H9 (cell line): Measurements from ENCODE around the gene TPCN2. TPM values are rescaled to one million over a fixed set of nuclear protein-coding genes. Genes with fewer than 3 reads are reported as not detected.
"Not testable (repeated sequence)": the region's sequence is repeated elsewhere in the genome, so short reads cannot be mapped to it uniquely, and the experiment has no call there.

Experiments
- DNase-seq: peaks from one replicate; pipeline ENCODE4 v3.0.0-alpha.2; 2017
- H2AFZ ChIP-seq: one replicate; pipeline ENCODE4 v1.6.1; 2013; ENCODE audit warnings: mild to moderate bottlenecking, low read length, control low read depth, moderate library complexity
- H2AK5ac ChIP-seq: 2 replicates; pipeline ENCODE4 v1.6.1; 2013; ENCODE audit warnings: low read length, control low read depth, mixed read lengths; ENCODE audit not compliant: insufficient read length
- H2BK120ac ChIP-seq: one replicate; pipeline ENCODE4 v1.6.1; 2013; ENCODE audit warnings: low read depth, mild to moderate bottlenecking, low read length, control low read depth, inconsistent platforms; ENCODE audit not compliant: poor library complexity, severe bottlenecking
- H2BK12ac ChIP-seq: 2 replicates; pipeline ENCODE4 v1.6.1; 2013; ENCODE audit warnings: low read length, control low read depth, mixed read lengths, low read depth; ENCODE audit not compliant: insufficient read length
- H2BK15ac ChIP-seq: 2 replicates; pipeline ENCODE4 v1.6.1; 2013; ENCODE audit warnings: low read depth, low read length, control low read depth
- H2BK20ac ChIP-seq: one replicate; pipeline ENCODE4 v1.6.1; 2013; ENCODE audit warnings: low read depth, mild to moderate bottlenecking, low read length, control low read depth, inconsistent platforms; ENCODE audit not compliant: poor library complexity, severe bottlenecking
- H2BK5ac ChIP-seq: 2 replicates; pipeline ENCODE4 v1.6.1; 2013; ENCODE audit warnings: low read length, control low read depth, mixed read lengths; ENCODE audit not compliant: insufficient read length
- H3K14ac ChIP-seq: 2 replicates; pipeline ENCODE4 v1.6.1; 2013; ENCODE audit warnings: low read length, control low read depth; ENCODE audit not compliant: insufficient read depth
- H3K18ac ChIP-seq: 2 replicates; pipeline ENCODE4 v1.6.1; 2013; ENCODE audit warnings: low read depth, mild to moderate bottlenecking, mixed read lengths, low read length, control low read depth; ENCODE audit not compliant: insufficient read length
- H3K23ac ChIP-seq: 2 replicates; pipeline ENCODE4 v1.6.1; 2013; ENCODE audit warnings: low read length, control low read depth, mixed read lengths, low read depth; ENCODE audit not compliant: insufficient read length
- H3K23me2 ChIP-seq: 2 replicates; pipeline ENCODE4 v1.6.1; 2013; ENCODE audit warnings: low read depth, mild to moderate bottlenecking, mixed read lengths, low read length, control low read depth; ENCODE audit not compliant: insufficient read length, poor library complexity, severe bottlenecking
- H3K27ac ChIP-seq: 2 replicates; pipeline ENCODE4 v1.5.1; 2013; ENCODE audit warnings: low read length, control low read depth, mixed read lengths, low read depth; ENCODE audit not compliant: insufficient read length
- H3K27me3 ChIP-seq: 2 replicates; pipeline ENCODE4 v1.6.1; 2013; ENCODE audit warnings: low read length, control low read depth, inconsistent platforms; ENCODE audit not compliant: insufficient read depth
- H3K4ac ChIP-seq: 2 replicates; pipeline ENCODE4 v1.6.1; 2013; ENCODE audit warnings: low read depth, mild to moderate bottlenecking, control low read depth, inconsistent platforms, low read length, moderate library complexity
- H3K4me1 ChIP-seq: 2 replicates; pipeline ENCODE4 v1.6.1; 2013; ENCODE audit warnings: low read length, control low read depth, inconsistent platforms; ENCODE audit not compliant: insufficient read depth
- H3K4me2 ChIP-seq: 2 replicates; pipeline ENCODE4 v1.6.1; 2013; ENCODE audit warnings: low read length, control low read depth, mixed read lengths; ENCODE audit not compliant: insufficient read length, insufficient read depth
- H3K56ac ChIP-seq: 2 replicates; pipeline ENCODE4 v1.6.1; 2013; ENCODE audit warnings: low read depth, mild to moderate bottlenecking, mixed read lengths, low read length, control low read depth; ENCODE audit not compliant: insufficient read length
- H3K79me1 ChIP-seq: 2 replicates; pipeline ENCODE4 v1.6.1; 2013; ENCODE audit warnings: low read depth, mild to moderate bottlenecking, moderate library complexity, low read length, control low read depth, inconsistent platforms; ENCODE audit not compliant: insufficient read depth, poor library complexity, severe bottlenecking
- H3K79me2 ChIP-seq: 2 replicates; pipeline ENCODE4 v1.6.1; 2013; ENCODE audit warnings: low read length, control low read depth, inconsistent platforms; ENCODE audit not compliant: insufficient read depth
- H3K9ac ChIP-seq: 2 replicates; pipeline ENCODE4 v1.6.1; 2013; ENCODE audit warnings: low read length, control low read depth, mixed read lengths; ENCODE audit not compliant: insufficient read length; ENCODE audit errors: extremely low read depth
- H3K9me3 ChIP-seq: one replicate; pipeline ENCODE4 v1.6.1; 2013; ENCODE audit warnings: low read depth, low read length, inconsistent platforms; ENCODE audit not compliant: control insufficient read depth
- H3T11ph ChIP-seq: one replicate; pipeline ENCODE4 v1.6.1; 2013; ENCODE audit warnings: mild to moderate bottlenecking, low read length, control low read depth, inconsistent platforms
- H4K20me1 ChIP-seq: one replicate; pipeline ENCODE4 v1.6.1; 2013; ENCODE audit not compliant: control insufficient read depth, insufficient read length, insufficient read depth
- H4K5ac ChIP-seq: 2 replicates; pipeline ENCODE4 v1.6.1; 2013; ENCODE audit warnings: low read depth, mild to moderate bottlenecking, mixed read lengths, low read length, control low read depth; ENCODE audit not compliant: insufficient read length
- H4K8ac ChIP-seq: replicated peaks from 2 replicates; pipeline ENCODE4 v1.6.1; 2013; ENCODE audit warnings: low read length, control low read depth, mixed read lengths, low read depth; ENCODE audit not compliant: insufficient read length
- H4K91ac ChIP-seq: 2 replicates; pipeline ENCODE4 v1.6.1; 2013; ENCODE audit warnings: low read depth, mild to moderate bottlenecking, moderate library complexity, mixed read lengths, low read length, control low read depth; ENCODE audit not compliant: insufficient read length
- H3K27ac Mint-ChIP-seq, 3 experiments: 2 replicates in 2 of 3; 3 replicates in 1 of 3; pipeline ENCODE4 v1.8.0; 2020 to 2021; ENCODE audit warnings: mixed read lengths in 3 of 3, mild to moderate bottlenecking in 1 of 3, moderate library complexity in 1 of 3
- H3K27me3 Mint-ChIP-seq: 2 replicates; pipeline ENCODE4 v1.8.0; 2021; ENCODE audit warnings: low read depth, mild to moderate bottlenecking, moderate library complexity, mixed read lengths
- H3K36me3 Mint-ChIP-seq, 3 experiments: 2 replicates in 2 of 3; 3 replicates in 1 of 3; pipeline ENCODE4 v1.8.0; 2020 to 2021; ENCODE audit warnings: low read depth in 3 of 3, mixed read lengths in 3 of 3; ENCODE audit not compliant: insufficient read depth in 1 of 3
- H3K4me1 Mint-ChIP-seq, 2 experiments: 2 replicates each; pipeline ENCODE4 v1.8.0; 2020; ENCODE audit warnings: mixed read lengths in 2 of 2
- H3K4me3 Mint-ChIP-seq, 2 experiments: 2 replicates in 1 of 2; 3 replicates in 1 of 2; pipeline ENCODE4 v1.8.0; 2020 to 2021; ENCODE audit warnings: mild to moderate bottlenecking in 2 of 2, mixed read lengths in 2 of 2, moderate library complexity in 1 of 2
- H3K9me3 Mint-ChIP-seq, 2 experiments: 2 replicates in 1 of 2; 3 replicates in 1 of 2; pipeline ENCODE4 v1.8.0; 2020; ENCODE audit warnings: mild to moderate bottlenecking in 2 of 2, mixed read lengths in 2 of 2, moderate library complexity in 1 of 2
- WGBS: extraction: QIAGEN DNeasy Blood & Tissue Kit; methylation state at CpG from one replicate; pipeline ENCODE4 v1.1.7; 2013; ENCODE audit warnings: missing lambda C conversion rate, low lambda C conversion rate, mixed read lengths; ENCODE audit not compliant: insufficient read length; ENCODE audit errors: extremely low coverage; 5-methylcytosine and 5-hydroxymethylcytosine counted together
- total RNA-seq: library from RNA; stranded (reverse); gene quantifications from 2 replicates; pipeline ENCODE4 v1.2.1, GENCODE V29; 2021
- TF ChIP-seq, protein P1 (sequence below): fragments of 200-600 bp; sonication (generic); conservative IDR thresholded peaks from 3 replicates; pipeline ENCODE4 v1.8.0; 2021; ENCODE audit warnings: antibody characterized with exemption, mild to moderate bottlenecking

The TPCN2 gene
- total RNA-seq, 1 experiment from 2014 or later, result 16.8 TPM

DNA sequence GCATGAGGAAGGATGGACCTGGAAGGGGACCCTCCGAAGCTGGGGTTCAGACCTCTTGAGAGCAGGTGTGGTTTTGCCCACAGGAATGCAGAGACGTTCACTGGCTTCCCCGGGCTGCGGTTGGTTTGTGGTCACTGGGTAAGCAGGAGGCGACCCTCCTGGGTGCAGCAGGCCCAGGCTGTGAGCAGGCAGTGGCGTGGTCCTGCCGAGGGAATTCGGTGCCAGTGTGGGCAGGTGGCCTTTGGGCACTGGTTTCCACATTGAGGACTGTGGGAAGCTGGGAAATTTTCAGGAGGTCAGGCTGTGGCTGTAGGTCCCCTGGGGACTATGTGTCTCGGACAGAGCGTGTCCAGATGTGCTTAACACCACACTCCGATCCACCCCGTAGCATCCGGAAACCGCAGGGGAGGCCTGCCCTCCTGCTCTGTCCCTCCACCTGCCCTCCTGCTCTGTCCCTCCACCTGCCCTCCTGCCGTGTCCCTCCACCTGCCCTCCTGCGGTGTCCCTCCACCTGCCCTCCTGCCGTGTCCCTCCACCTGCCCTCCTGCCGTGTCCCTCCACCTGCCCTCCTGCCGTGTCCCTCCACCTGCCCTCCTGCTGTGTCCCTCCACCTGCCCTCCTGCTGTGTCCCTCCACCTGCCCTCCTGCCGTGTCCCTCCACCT, 27.5 kb downstream of the TPCN2 start:
- Histone ChIP-seq H3K18ac (no peak overlapping the region), H3K4me2 (no peak overlapping the region), H3K4me1 (no peaks in the 10 kb centered on the region), H3K9ac (no peak overlapping the region), H4K8ac (no peak overlapping the region), H2BK15ac (no peak overlapping the region), H3K4ac (no peak overlapping the region), H3K56ac (no peak overlapping the region), H4K91ac (no peak overlapping the region), H3K27me3 (no peaks in the 10 kb centered on the region), H2AK5ac (no peak overlapping the region), H3K14ac (no peak overlapping the region), H3T11ph (no peak overlapping the region), H2AFZ (no peak overlapping the region), H2BK20ac (no peak overlapping the region), H2BK12ac (no peak overlapping the region), H3K79me2 (no peaks in the 10 kb centered on the region), H2BK5ac (no peak overlapping the region), H3K9me3 (no peaks in the 10 kb centered on the region), H4K20me1 (no peaks in the 10 kb centered on the region), H3K23me2 (no peaks in the 10 kb centered on the region), H3K23ac (no peak overlapping the region), H2BK120ac (no peak overlapping the region), H3K79me1 (no peaks in the 10 kb centered on the region), H4K5ac (no peak overlapping the region), H3K27ac (no peak overlapping the region)
- Mint-ChIP-seq H3K27ac (no peak overlapping the region; a peak in 1 of 7 replicates), H3K36me3 (peaks cover 0 to 22% (median 18%) of the 10 kb centered on the region in 3 experiments; a peak in 6 of 7 replicates), H3K9me3 (no peaks in the 10 kb centered on the region), H3K4me1 (peaks cover 0 to 6% of the 10 kb centered on the region in 2 experiments; a peak in 1 of 4 replicates), H3K27me3 (no peaks in the 10 kb centered on the region), H3K4me3 (no peak overlapping the region)
- TF ChIP-seq, protein P1, sequence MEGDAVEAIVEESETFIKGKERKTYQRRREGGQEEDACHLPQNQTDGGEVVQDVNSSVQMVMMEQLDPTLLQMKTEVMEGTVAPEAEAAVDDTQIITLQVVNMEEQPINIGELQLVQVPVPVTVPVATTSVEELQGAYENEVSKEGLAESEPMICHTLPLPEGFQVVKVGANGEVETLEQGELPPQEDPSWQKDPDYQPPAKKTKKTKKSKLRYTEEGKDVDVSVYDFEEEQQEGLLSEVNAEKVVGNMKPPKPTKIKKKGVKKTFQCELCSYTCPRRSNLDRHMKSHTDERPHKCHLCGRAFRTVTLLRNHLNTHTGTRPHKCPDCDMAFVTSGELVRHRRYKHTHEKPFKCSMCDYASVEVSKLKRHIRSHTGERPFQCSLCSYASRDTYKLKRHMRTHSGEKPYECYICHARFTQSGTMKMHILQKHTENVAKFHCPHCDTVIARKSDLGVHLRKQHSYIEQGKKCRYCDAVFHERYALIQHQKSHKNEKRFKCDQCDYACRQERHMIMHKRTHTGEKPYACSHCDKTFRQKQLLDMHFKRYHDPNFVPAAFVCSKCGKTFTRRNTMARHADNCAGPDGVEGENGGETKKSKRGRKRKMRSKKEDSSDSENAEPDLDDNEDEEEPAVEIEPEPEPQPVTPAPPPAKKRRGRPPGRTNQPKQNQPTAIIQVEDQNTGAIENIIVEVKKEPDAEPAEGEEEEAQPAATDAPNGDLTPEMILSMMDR, result no peak
- no CpG with 5 or more reads among the region's 20 CpGs for WGBS
- DNase-seq, result no peak

DNA sequence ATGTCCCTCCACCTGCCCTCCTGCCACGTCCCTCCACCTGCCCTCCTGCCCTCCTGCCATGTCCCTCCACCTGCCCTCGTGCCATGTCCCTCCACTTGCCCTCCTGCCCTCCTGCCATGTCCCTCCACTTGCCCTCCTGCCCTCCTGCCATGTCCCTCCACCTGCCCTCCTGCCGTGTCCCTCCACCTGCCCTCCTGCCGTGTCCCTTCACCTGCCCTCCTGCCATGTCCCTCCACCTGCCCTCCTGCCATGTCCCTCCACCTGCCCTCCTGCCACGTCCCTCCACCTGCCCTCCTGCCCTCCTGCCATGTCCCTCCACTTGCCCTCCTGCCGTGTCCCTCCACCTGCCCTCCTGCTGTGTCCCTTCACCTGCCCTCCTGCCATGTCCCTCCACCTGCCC, 28.2 kb downstream of the TPCN2 start:
- not testable (repeated sequence) for H3K27me3 Mint-ChIP-seq, H3K4me1 Mint-ChIP-seq, H3K9me3 Mint-ChIP-seq, H4K91ac ChIP-seq, H3K4me2 ChIP-seq, DNase-seq, H3K14ac ChIP-seq, H2BK5ac ChIP-seq, H3K9ac ChIP-seq, H3K4me1 ChIP-seq, H3K27me3 ChIP-seq, H3K4ac ChIP-seq, H3K18ac ChIP-seq, H3K9me3 ChIP-seq, H3K23me2 ChIP-seq, H2BK12ac ChIP-seq, H3T11ph ChIP-seq, H4K8ac ChIP-seq, H2BK15ac ChIP-seq, H2BK120ac ChIP-seq, H3K27ac ChIP-seq, H3K56ac ChIP-seq, H4K5ac ChIP-seq, H3K79me2 ChIP-seq, H4K20me1 ChIP-seq, H3K27ac Mint-ChIP-seq, H2AK5ac ChIP-seq, H2AFZ ChIP-seq, H3K23ac ChIP-seq, H3K4me3 Mint-ChIP-seq, H3K79me1 ChIP-seq, H2BK20ac ChIP-seq
- WGBS, result no CpG with 5 or more reads among the region's 6 CpGs
- peaks cover under 1 to 28% (median 19%) of the 10 kb centered on the region in 3 experiments; a peak in 6 of 7 replicates for H3K36me3 Mint-ChIP-seq
